Activated CD4-positive, alpha-beta T cell treated with anti-CD3 and anti-CD28 coated beads, Interleukin-10, Interleukin-2, amounts not matched to agents 100 ng/mL and 50 ng/mL, durations not matched to agents 16 hours and 8 hours (primary cell): Measurements from ENCODE around the gene OSBPL5.

Experiments
- DNase-seq: peaks from one replicate; pipeline ENCODE4 v3.0.0-alpha.2; 2020

OSBPL5 gene

DNA sequence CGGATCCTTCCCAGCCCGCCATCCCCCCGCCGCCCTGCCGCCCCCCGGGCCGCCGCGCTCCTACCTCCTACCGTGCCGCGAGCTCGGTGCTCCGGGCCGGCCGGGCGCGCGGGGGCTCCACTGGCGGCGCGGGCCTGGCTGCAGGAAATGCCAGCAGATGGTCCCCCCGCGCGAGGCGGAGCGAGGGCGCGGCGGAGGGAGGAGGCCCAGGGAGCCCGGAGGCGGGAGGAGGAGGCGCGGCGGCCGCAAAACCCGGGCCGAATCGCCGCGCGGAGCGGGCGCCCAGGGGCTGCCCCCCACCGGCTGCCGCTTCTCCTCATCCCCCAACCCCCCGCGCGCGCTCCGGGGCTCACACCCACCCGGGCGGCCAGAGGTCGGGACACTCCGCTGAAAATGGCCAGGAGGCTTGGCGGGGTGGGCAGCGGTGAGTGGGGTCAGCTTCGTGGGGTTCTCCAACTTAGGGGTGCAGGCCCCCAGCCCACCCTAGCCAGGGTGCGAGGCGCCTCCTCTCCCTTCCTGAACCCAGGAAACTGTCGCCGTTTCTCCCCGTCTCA lies at the start of gene OSBPL5:
Gene OSBPL5 (minus strand): TSS at position 159 of the 554 bp plus-strand sequence. CDS start 36,162 bp downstream, outside the sequence.
- peak; percentile 17 for DNase-seq

- DNase-seq = no peak
These were observed 49.2 kb upstream of the OSBPL5 start for GRCh38 chr11:3214420-3214699.

GRCh38 chr11:3213659-3214419 lies 48.7 kb upstream of the OSBPL5 start:
- DNase-seq = no peak

GRCh38 chr11:3208272-3208671 lies 43.2 kb upstream of the OSBPL5 start:
- DNase-seq = no peak

DNA sequence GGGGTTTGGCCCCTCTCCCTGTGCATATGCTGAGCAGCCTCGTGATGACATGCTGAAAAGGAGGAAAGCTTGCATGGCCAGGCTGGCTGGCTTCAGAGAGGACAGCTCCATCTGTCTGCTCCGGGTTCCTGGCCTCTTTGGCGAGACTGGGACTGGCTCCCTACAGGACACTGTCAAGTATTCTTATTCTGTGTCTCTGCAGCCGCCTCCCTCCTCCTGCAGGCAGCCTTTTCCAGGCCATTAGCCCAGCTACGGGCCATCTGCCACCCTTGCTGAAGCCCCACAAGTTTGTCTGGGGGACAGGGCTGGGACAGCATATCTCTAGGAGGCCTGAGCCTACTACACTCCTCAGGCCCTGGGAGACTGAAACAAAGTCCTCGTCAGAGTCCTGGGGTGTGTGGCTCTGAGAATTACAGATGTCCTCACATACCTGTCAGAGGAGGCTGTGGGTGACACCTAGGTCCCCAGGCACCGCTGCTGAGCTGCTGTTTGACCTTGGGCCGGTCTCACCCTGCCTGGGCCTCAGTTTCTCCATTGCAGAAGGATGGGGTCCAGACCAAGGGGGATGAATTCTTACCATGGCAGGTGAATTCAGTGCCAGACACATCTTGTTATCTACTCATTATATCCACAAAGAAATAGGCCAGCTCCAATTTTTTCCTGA lies 42.5 kb upstream of the OSBPL5 start:
- DNase-seq = no peak

- DNase-seq = no peak
These were observed 41.8 kb upstream of the OSBPL5 start for GRCh38 chr11:3206922-3207204.

DNA sequence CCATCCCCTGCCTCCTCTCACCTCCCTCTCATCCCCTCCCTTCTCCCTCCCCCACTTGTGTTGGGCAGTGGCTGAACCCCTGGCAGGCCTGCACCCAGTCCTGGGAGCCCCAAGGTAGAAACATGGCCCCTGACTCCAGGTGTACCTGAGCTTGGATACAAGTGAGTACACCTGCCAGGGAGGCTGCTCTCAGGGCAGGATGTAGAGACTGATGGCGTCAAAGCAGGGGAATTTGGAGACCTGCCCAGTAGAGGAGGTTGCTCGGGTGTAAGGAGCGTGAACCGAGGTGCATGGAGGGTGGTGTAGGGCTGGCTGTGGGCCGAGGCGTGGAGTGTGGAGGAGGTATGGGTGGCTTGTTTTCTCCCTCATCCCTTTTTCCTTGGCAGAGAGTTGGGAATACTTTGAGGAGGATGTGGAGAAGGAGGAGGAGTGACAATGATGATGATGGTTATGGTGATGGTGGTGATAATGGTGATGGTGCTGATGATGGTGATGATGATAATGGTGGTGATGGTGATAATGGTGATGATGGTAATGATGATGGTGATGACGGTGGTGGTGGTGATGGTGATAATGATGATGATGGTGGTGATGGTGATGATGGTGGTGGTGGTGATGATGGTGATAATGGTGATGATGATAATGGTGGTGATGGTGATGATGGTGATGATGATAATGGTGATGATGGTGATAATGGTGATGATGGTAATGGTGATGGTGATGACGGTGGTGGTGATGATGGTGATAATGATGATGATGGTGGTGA lies 41.2 kb upstream of the OSBPL5 start:
- no peak for DNase-seq

GRCh38 chr11:3205261-3206155 lies 40.4 kb upstream of the OSBPL5 start:
- no peak for DNase-seq

DNA sequence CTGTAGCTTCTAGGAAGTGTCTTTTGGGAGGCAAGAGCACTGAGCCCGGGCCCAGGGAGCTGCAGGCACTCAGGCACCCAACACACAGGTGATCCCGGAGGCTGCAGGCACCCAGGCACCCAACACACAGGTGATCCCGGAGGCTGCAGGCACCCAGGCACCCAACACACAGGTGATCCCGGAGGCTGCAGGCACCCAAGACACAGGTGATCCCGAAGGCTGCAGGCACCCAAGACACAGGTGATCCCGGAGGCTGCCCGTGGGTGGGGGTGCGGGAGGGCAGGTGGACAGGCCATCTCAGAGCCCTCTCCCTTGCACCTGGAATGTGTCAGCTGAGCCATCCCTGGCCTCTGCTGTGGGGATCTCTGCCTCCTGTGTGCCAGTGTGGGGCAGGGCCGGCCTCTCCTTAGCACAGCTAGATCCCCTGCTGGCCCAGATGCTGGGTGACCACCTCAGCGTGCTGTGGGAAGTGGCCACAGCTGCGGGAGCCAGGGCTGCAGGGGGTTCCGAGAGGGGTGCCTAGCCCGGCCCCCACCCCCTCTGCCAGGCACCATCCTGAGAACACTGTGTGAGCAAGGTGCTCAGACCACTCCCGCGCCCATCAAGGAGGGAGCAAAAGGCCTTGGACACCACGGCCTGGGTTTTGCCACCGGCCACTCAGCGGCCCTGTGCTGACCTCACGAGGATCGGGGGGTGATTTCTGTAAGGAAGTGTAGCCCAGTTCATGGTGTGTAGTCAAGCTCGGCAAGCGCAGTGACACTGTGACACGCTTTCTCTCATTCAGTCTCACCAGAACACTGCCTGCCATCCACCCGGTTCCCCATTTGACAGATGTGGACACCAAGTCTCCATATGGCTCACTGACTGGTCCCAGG lies 39.3 kb upstream of the OSBPL5 start:
- no peak for DNase-seq

DNA sequence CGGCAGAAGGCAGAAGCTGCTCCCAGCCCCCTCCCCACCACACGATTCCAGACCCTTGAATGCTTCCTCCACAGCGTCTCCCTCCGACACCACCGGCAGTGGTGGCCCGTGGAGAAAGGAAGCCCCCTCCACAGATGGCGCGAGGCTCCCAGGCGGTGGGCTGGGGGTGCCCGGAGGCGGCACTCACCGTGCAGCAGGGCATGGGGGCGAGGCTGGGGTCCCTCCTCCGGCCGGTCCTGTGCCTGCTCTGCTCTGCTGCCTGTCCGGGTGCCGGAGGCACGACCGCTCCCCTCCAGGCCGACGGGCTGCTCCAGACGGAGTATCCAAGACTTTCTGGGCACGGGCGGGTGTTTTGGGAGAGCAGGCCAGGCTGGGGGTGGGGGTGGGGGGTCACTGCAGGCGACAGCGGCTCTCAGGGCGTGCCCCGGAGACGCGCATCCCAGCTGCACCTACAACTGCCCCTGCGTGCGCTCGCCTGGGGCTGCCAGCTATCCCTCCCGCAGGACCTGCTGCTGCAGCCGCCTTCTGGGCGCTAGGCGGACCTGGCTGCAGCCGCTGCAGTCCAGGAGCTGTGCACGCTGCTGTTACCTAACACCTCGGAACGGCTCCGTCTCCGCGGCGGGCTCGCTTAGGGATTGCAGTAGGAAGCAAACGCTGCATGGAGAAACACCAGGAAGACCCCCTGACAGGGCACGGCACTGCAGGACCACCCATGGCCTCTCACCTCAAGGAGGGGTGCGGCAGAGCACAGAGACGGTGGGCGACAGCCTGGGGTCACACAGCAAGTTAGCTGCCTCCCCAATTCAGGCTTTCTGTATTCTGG lies 38.3 kb upstream of the OSBPL5 start:
- DNase-seq = no peak

DNA sequence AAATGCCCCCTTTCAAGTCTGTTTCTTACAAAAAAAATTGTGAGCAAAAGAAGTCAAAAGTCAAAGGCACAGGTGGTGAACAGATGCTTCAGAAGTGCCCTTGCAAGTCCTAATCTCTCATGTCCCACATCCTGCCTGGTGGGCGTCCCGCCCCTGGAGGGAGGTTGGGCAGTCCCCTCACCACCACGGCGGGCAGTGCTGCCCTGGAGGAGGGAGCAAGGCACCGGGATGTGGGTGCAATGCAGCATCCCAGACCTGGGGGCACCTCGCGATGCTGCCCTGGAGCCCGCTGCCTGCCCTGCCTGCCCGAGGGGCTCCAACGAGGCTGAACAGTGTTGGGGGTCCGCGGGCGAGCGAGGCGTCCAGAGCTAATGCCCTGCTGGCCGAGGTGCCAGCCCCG lies 37.6 kb upstream of the OSBPL5 start:
- DNase-seq = no peak

DNA sequence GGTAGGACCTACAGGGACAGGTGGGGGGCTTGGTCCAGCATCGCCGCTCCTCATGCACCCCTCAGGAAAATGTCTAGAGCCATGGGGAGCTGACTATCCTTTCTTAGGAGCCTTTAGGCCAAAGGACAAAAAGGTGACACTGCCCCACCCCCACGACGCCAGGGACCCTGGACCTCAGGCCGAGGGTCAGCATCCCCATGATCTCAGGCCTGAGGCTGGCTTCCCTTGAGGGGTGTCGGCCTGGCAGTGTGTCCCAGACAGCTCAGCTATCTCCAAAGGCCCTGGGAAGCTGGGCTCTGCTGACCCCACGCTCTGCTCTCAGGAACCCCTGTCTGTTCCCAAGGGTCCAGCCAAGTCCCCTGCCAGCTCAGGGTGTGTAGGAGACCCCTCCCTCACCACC lies 37.2 kb upstream of the OSBPL5 start:
- no peak for DNase-seq

DNA sequence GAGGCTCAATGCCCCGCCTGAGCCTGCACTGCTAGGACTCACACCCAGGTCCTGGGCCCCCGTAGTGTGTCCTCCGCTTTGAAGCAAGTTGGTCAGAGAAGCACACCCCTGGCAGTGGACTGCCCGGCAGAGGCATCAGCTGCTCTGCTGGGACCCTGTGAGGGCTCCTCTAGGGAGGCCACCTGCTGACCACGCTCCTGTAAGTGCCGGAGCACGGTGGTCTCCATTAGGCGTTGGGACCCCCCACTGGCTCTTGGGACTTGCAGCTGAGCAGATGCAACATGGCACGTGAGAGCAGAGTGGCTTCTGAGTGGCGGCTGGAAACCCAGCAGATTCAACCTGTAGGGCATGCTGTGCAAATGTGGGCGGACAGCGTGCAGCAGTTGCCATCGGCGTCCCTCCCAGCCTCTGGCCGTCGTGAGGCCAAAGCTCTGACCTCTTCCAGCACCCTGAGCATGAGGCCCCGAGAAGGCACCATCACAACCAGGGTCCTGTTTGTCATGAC lies 36.6 kb upstream of the OSBPL5 start:
- DNase-seq = no peak

GRCh38 chr11:3201112-3201581 lies 36.0 kb upstream of the OSBPL5 start:
- no peak for DNase-seq

GRCh38 chr11:3200388-3201111 lies 35.4 kb upstream of the OSBPL5 start:
- DNase-seq = no peak

GRCh38 chr11:3199537-3200295 lies 34.6 kb upstream of the OSBPL5 start:
- DNase-seq = no peak

DNA sequence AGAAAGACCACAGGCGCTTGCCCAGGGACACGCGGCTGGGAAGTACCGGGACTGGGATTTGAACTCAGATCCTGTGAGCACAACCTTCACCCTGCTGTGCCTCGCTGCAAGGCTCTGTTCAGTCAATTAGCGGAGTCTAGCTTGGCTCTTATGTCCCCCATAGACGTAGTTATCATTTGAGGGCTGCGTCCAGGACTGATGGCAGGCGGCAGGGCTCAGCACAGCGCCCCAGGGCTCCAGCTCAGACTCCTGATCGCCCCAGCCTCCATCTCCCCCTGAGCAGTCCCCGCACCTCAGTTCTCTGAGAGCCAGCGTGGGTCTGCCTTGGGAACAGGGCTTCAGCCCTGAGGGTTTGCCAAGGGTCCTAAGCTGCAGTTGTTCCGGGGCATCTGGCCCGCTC lies 33.7 kb upstream of the OSBPL5 start:
- no peak for DNase-seq

DNA sequence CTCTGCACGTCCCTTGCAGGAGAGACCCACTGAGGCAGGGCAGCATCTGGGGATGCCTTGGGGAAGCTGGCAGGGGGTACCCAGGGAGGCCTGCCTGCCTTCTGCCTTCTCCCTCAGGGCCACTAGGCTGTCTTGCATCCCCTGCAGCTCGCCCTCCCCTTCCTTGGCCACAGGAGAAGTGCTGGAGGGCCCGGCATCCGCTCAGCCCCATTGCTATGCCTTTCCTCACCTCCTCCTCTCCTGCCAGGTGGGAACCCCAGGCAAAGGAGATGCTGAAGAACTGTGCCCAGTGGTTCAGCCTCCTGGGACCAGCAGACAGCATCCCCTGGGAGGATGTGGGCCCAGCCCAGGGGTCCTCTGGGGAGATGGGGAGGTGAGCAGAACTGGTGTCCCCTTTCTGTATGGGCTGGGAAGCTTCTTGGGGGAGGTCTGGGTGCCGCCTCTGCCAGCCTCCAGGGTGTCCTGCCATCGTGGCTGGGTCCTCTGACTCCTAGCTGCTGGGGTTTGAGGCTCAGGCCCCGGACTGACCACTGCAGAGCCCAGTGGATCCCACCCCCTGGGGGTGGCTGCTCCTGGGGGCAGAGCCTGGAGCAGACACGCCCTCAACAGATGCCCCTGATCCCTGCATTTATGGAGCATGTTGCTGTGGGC lies 32.9 kb upstream of the OSBPL5 start:
- no peak for DNase-seq
